Measurements from ENCODE around the gene ZNF831.

The ZNF831 gene

GRCh38 chr20:59163631-59164530, at the start of gene ZNF831:
TSS of gene ZNF831 (plus strand) at chr20:59163821. CDS start at chr20:59191020, 27,199 bp downstream.
- H3K36me3 ChIP-seq (ENCODE audit: insufficient read depth, low read depth, low read length), result no peaks in the 10 kb centered on the region

GRCh38 chr20:59117526-59117925, 46.1 kb upstream of the ZNF831 start:
- Histone ChIP-seq H3K9me3 (ENCODE audit: insufficient read depth, low read depth, low read length) (peaks cover 7% of the 10 kb centered on the region; the same call in 1 of the 2 replicates), H3K27me3 (ENCODE audit: insufficient read depth, low read length) (no peaks in the 10 kb centered on the region), H3K4me3 (ENCODE audit: low read length) (no peak overlapping the region), H3K27ac (ENCODE audit: low read length) (no peak overlapping the region), H3K4me1 (ENCODE audit: insufficient read depth, low read length) (peaks cover 4% of the 10 kb centered on the region), H3K36me3 (ENCODE audit: insufficient read depth, low read depth, low read length) (no peaks in the 10 kb centered on the region), H3K9ac (ENCODE audit: low read depth, low read length) (no peak overlapping the region)

More at GRCh38 chr20:59163631-59164530, at the start of gene ZNF831:
- Histone ChIP-seq H3K9ac (ENCODE audit: low read depth, low read length) (no peak within 1 kb of the TSS), H3K4me1 (ENCODE audit: insufficient read depth, low read length) (no peaks in the 10 kb centered on the region; the same call in 1 of the 2 replicates), H3K27me3 (ENCODE audit: insufficient read depth, low read length) (no peaks in the 10 kb centered on the region), H3K9me3 (ENCODE audit: insufficient read depth, low read depth, low read length) (no peaks in the 10 kb centered on the region), H3K27ac (ENCODE audit: low read length) (no peak within 1 kb of the TSS), H3K4me3 (ENCODE audit: low read length) (no peak within 1 kb of the TSS)

GRCh38 chr20:59118855-59119254, 44.8 kb upstream of the ZNF831 start:
- Histone ChIP-seq H3K27me3 (ENCODE audit: insufficient read depth, low read length) (no peaks in the 10 kb centered on the region), H3K4me3 (ENCODE audit: low read length) (no peak overlapping the region), H3K9ac (ENCODE audit: low read depth, low read length) (no peak overlapping the region), H3K4me1 (ENCODE audit: insufficient read depth, low read length) (peaks cover 16% of the 10 kb centered on the region), H3K36me3 (ENCODE audit: insufficient read depth, low read depth, low read length) (no peaks in the 10 kb centered on the region), H3K27ac (ENCODE audit: low read length) (no peak overlapping the region), H3K9me3 (ENCODE audit: insufficient read depth, low read depth, low read length) (peaks cover 7% of the 10 kb centered on the region; the same call in 1 of the 2 replicates)

- Histone ChIP-seq H3K4me1 (ENCODE audit: insufficient read depth, low read length) (peaks cover 17% of the 10 kb centered on the region), H3K27ac (ENCODE audit: low read length) (no peak overlapping the region), H3K9ac (ENCODE audit: low read depth, low read length) (no peak overlapping the region), H3K27me3 (ENCODE audit: insufficient read depth, low read length) (no peaks in the 10 kb centered on the region), H3K9me3 (ENCODE audit: insufficient read depth, low read depth, low read length) (peaks cover 7% of the 10 kb centered on the region; the same call in 1 of the 2 replicates), H3K36me3 (ENCODE audit: insufficient read depth, low read depth, low read length) (no peaks in the 10 kb centered on the region), H3K4me3 (ENCODE audit: low read length) (no peak overlapping the region)
Observed at GRCh38 chr20:59120491-59120890, 43.1 kb upstream of the ZNF831 start.

- Histone ChIP-seq H3K4me3 (ENCODE audit: low read length) (no peak overlapping the region), H3K27me3 (ENCODE audit: insufficient read depth, low read length) (no peaks in the 10 kb centered on the region), H3K27ac (ENCODE audit: low read length) (no peak overlapping the region), H3K36me3 (ENCODE audit: insufficient read depth, low read depth, low read length) (no peaks in the 10 kb centered on the region), H3K9ac (ENCODE audit: low read depth, low read length) (no peak overlapping the region; the same call in 1 of the 2 replicates), H3K4me1 (ENCODE audit: insufficient read depth, low read length) (peaks cover 21% of the 10 kb centered on the region), H3K9me3 (ENCODE audit: insufficient read depth, low read depth, low read length) (peaks cover 7% of the 10 kb centered on the region; the same call in 1 of the 2 replicates)
Observed at GRCh38 chr20:59120919-59121318, 42.7 kb upstream of the ZNF831 start.

GRCh38 chr20:59121714-59122565, 41.7 kb upstream of the ZNF831 start:
- peak overlapping the region; percentile 1; the same call in 1 of the 2 replicates for H3K4me3 ChIP-seq (ENCODE audit: low read length)
- H3K4me1 ChIP-seq (ENCODE audit: insufficient read depth, low read length), result peaks cover 29% of the 10 kb centered on the region
- peak overlapping the region; percentile 32; the same call in 1 of the 2 replicates for H3K9ac ChIP-seq (ENCODE audit: low read depth, low read length)
- no peaks in the 10 kb centered on the region for H3K36me3 ChIP-seq (ENCODE audit: insufficient read depth, low read depth, low read length)
- no peaks in the 10 kb centered on the region for H3K27me3 ChIP-seq (ENCODE audit: insufficient read depth, low read length)
- peak overlapping the region; percentile 40 for H3K27ac ChIP-seq (ENCODE audit: low read length)
- peaks cover 7% of the 10 kb centered on the region; the same call in 1 of the 2 replicates for H3K9me3 ChIP-seq (ENCODE audit: insufficient read depth, low read depth, low read length)

- H3K27ac ChIP-seq (ENCODE audit: low read length), result peak overlapping the region; percentile 40
- H3K9me3 ChIP-seq (ENCODE audit: insufficient read depth, low read depth, low read length), result peaks cover 7% of the 10 kb centered on the region; the same call in 1 of the 2 replicates
- H3K36me3 ChIP-seq (ENCODE audit: insufficient read depth, low read depth, low read length), result no peaks in the 10 kb centered on the region
- peak overlapping the region; percentile 32; the same call in 1 of the 2 replicates for H3K9ac ChIP-seq (ENCODE audit: low read depth, low read length)
- H3K4me3 ChIP-seq (ENCODE audit: low read length), result peak overlapping the region; percentile 1; the same call in 1 of the 2 replicates
- peaks cover 29% of the 10 kb centered on the region for H3K4me1 ChIP-seq (ENCODE audit: insufficient read depth, low read length)
- H3K27me3 ChIP-seq (ENCODE audit: insufficient read depth, low read length), result no peaks in the 10 kb centered on the region
Observed at GRCh38 chr20:59122566-59122919, 41.1 kb upstream of the ZNF831 start.

GRCh38 chr20:59123011-59123677, 40.5 kb upstream of the ZNF831 start:
- Histone ChIP-seq H3K36me3 (ENCODE audit: insufficient read depth, low read depth, low read length) (no peaks in the 10 kb centered on the region), H3K27ac (ENCODE audit: low read length) (no peak overlapping the region), H3K9ac (ENCODE audit: low read depth, low read length) (peak overlapping the region; percentile 32; the same call in 1 of the 2 replicates), H3K4me1 (ENCODE audit: insufficient read depth, low read length) (peaks cover 29% of the 10 kb centered on the region), H3K4me3 (ENCODE audit: low read length) (no peak overlapping the region), H3K9me3 (ENCODE audit: insufficient read depth, low read depth, low read length) (peaks cover 7% of the 10 kb centered on the region; the same call in 1 of the 2 replicates), H3K27me3 (ENCODE audit: insufficient read depth, low read length) (no peaks in the 10 kb centered on the region)

- Histone ChIP-seq H3K9me3 (ENCODE audit: insufficient read depth, low read depth, low read length) (peaks cover 7% of the 10 kb centered on the region; the same call in 1 of the 2 replicates), H3K27me3 (ENCODE audit: insufficient read depth, low read length) (no peaks in the 10 kb centered on the region), H3K4me3 (ENCODE audit: low read length) (no peak overlapping the region), H3K4me1 (ENCODE audit: insufficient read depth, low read length) (peaks cover 29% of the 10 kb centered on the region), H3K9ac (ENCODE audit: low read depth, low read length) (no peak overlapping the region), H3K36me3 (ENCODE audit: insufficient read depth, low read depth, low read length) (no peaks in the 10 kb centered on the region), H3K27ac (ENCODE audit: low read length) (no peak overlapping the region)
Observed at GRCh38 chr20:59123678-59124255, 39.9 kb upstream of the ZNF831 start.

GRCh38 chr20:59124296-59125029, 39.2 kb upstream of the ZNF831 start:
- H3K9me3 ChIP-seq (ENCODE audit: insufficient read depth, low read depth, low read length), result peaks cover 7% of the 10 kb centered on the region; the same call in 1 of the 2 replicates
- peaks cover 29% of the 10 kb centered on the region for H3K4me1 ChIP-seq (ENCODE audit: insufficient read depth, low read length)
- no peak overlapping the region for H3K4me3 ChIP-seq (ENCODE audit: low read length)
- no peaks in the 10 kb centered on the region for H3K36me3 ChIP-seq (ENCODE audit: insufficient read depth, low read depth, low read length)
- no peaks in the 10 kb centered on the region for H3K27me3 ChIP-seq (ENCODE audit: insufficient read depth, low read length)
- no peak overlapping the region for H3K9ac ChIP-seq (ENCODE audit: low read depth, low read length)
- H3K27ac ChIP-seq (ENCODE audit: low read length), result no peak overlapping the region

Data from iPS-20b (cell line).